PC-3 (cell line): Measurements from ENCODE around the gene MYO1F.

Source experiments
- EZH2 ChIP-seq: fragments of 300-600 bp; sonication (generic); IDR thresholded peaks from one replicate; pipeline ENCODE4 v1.6.1; 2017; ENCODE audit warnings: antibody characterized with exemption, mild to moderate bottlenecking, low read length; ENCODE audit not compliant: unreplicated experiment
- EZH2phosphoT487 ChIP-seq: fragments of 300-600 bp; sonication (generic); IDR thresholded peaks from 2 replicates; pipeline ENCODE4 v1.6.1; 2018; ENCODE audit warnings: mild to moderate bottlenecking, antibody characterized with exemption, low read length, borderline replicate concordance
- TF ChIP-seq, protein P1 (sequence below): fragments of 300-600 bp; sonication (generic); conservative IDR thresholded peaks from 2 replicates; pipeline ENCODE4 v1.5.1; 2017; ENCODE audit warnings: antibody characterized with exemption, low read depth, mild to moderate bottlenecking, low read length

DNA sequence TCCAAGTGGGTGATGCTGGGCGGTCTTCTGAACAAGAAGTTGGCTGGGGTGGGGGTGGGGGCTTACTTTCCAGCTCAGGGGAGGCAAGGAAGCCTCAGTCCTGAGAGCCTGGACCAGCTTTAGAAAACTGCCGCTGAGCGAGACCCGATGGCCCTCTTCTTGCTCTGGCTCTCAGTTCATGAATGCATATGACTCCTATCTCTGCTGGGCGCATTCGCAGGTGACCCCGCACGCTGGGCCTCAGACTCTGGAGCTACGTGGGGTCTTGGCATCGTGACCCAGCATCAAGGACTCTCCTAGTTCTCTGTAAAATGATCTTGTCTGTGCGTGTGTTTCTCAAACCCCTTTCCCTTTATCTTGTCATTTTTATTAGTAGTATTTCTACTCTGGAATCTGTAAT, 94.5 kb downstream of the MYO1F start:
- TF ChIP-seq, protein P1, sequence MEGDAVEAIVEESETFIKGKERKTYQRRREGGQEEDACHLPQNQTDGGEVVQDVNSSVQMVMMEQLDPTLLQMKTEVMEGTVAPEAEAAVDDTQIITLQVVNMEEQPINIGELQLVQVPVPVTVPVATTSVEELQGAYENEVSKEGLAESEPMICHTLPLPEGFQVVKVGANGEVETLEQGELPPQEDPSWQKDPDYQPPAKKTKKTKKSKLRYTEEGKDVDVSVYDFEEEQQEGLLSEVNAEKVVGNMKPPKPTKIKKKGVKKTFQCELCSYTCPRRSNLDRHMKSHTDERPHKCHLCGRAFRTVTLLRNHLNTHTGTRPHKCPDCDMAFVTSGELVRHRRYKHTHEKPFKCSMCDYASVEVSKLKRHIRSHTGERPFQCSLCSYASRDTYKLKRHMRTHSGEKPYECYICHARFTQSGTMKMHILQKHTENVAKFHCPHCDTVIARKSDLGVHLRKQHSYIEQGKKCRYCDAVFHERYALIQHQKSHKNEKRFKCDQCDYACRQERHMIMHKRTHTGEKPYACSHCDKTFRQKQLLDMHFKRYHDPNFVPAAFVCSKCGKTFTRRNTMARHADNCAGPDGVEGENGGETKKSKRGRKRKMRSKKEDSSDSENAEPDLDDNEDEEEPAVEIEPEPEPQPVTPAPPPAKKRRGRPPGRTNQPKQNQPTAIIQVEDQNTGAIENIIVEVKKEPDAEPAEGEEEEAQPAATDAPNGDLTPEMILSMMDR = no peak
- no peak for TF ChIP-seq EZH2phosphoT487
- no peak for TF ChIP-seq EZH2
